Islet precursor cell (in vitro differentiated cells): ENCODE data around the gene ATP5IF1.

ENCODE experiments used
- DNase-seq: peaks from one replicate; pipeline ENCODE4 v3.0.0-alpha.2; 2018

Gene ATP5IF1

GRCh38 chr1:28267633-28268032, 31.7 kb downstream of the ATP5IF1 start:
- DNase-seq = no peak

GRCh38 chr1:28269529-28269928, 33.6 kb downstream of the ATP5IF1 start:
- DNase-seq = no peak

- DNase-seq = no peak
These were observed 36.4 kb downstream of the ATP5IF1 start for GRCh38 chr1:28272215-28272852.

GRCh38 chr1:28273216-28273860, 37.4 kb downstream of the ATP5IF1 start:
- DNase-seq = peak; percentile 84

GRCh38 chr1:28278763-28279162, 42.8 kb downstream of the ATP5IF1 start:
- DNase-seq = no peak

GRCh38 chr1:28279721-28280120, 43.8 kb downstream of the ATP5IF1 start:
- DNase-seq = no peak

GRCh38 chr1:28280501-28280900, 44.6 kb downstream of the ATP5IF1 start:
- DNase-seq = no peak

GRCh38 chr1:28280977-28281381, 45.1 kb downstream of the ATP5IF1 start:
- no peak for DNase-seq

GRCh38 chr1:28281608-28282425, 45.9 kb downstream of the ATP5IF1 start:
- DNase-seq = no peak

GRCh38 chr1:28282426-28283407, 46.8 kb downstream of the ATP5IF1 start:
- DNase-seq = no peak

- DNase-seq = no peak
These were observed 50.2 kb downstream of the ATP5IF1 start for GRCh38 chr1:28286111-28286510.
